ENCODE data around the gene DDB1.

Gene DDB1

GRCh38 chr11:61340979-61341378 is 8.1 kb upstream of the DDB1 start:
- no peak for TF ChIP-seq ZFX (IDR thresholded peaks at IDR 0.05)
- TF ChIP-seq, protein P1, sequence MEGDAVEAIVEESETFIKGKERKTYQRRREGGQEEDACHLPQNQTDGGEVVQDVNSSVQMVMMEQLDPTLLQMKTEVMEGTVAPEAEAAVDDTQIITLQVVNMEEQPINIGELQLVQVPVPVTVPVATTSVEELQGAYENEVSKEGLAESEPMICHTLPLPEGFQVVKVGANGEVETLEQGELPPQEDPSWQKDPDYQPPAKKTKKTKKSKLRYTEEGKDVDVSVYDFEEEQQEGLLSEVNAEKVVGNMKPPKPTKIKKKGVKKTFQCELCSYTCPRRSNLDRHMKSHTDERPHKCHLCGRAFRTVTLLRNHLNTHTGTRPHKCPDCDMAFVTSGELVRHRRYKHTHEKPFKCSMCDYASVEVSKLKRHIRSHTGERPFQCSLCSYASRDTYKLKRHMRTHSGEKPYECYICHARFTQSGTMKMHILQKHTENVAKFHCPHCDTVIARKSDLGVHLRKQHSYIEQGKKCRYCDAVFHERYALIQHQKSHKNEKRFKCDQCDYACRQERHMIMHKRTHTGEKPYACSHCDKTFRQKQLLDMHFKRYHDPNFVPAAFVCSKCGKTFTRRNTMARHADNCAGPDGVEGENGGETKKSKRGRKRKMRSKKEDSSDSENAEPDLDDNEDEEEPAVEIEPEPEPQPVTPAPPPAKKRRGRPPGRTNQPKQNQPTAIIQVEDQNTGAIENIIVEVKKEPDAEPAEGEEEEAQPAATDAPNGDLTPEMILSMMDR (conservative IDR thresholded peaks at IDR 0.05): no peak
- no peak overlapping the region for H3K27ac ChIP-seq

DNA sequence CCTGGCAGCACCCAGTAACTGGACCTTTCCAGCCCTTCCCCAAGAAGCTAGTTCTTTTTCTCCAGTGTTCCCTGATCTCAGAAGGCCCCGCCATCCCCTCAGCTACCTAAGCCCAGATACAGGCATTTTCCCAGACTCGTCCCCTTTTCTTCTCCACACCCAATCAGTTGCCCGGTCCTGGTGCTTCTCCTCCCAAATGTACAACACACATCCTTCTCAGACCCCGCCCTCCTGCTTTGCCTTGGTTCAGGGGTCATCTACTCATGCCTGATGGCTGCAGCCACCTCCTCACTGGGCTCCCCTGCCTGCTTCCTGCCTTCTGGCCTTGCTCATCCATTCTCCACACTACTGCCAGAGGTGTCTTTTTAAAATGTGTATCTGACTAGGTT is 6.6 kb upstream of the DDB1 start:
- TF ChIP-seq, protein P1 (conservative IDR thresholded peaks at IDR 0.05): no peak
- no peak for TF ChIP-seq ZFX (IDR thresholded peaks at IDR 0.05)
- H3K27ac ChIP-seq: no peak overlapping the region

- TF ChIP-seq, protein P1 (conservative IDR thresholded peaks at IDR 0.05): no peak
- TF ChIP-seq ZFX (IDR thresholded peaks at IDR 0.05): no peak
- H3K27ac ChIP-seq: no peak overlapping the region
Observed at GRCh38 chr11:61338783-61339489, 6.0 kb upstream of the DDB1 start.

GRCh38 chr11:61337706-61338470 is 5.0 kb upstream of the DDB1 start:
- H3K27ac ChIP-seq: no peak overlapping the region
- TF ChIP-seq ZFX (IDR thresholded peaks at IDR 0.05): no peak
- TF ChIP-seq, protein P1 (conservative IDR thresholded peaks at IDR 0.05): no peak

GRCh38 chr11:61336171-61336935 is 3.4 kb upstream of the DDB1 start:
- peak overlapping the region; percentile 35 for H3K27ac ChIP-seq
- TF ChIP-seq, protein P1 (conservative IDR thresholded peaks at IDR 0.05): peak; percentile 98
- no peak for TF ChIP-seq ZFX (IDR thresholded peaks at IDR 0.05)

DNA sequence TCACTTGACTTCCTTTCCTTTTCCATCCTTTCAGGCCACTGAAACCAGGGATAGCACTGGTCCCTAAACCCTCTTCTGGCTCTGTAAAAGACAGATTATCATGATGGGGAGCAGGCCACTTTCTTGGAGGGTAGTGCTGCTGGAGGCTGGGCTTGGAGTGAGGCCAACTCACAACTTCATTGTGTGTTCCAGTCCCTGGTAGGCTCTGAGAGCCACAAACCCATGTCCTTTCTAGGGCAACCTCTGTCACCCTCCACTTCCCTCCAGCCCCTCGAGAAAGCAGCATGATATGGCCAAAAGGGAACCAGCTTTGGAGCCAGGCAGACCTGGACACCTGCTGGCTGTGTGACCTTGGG is 2.4 kb upstream of the DDB1 start:
- no peak for TF ChIP-seq ZFX (IDR thresholded peaks at IDR 0.05)
- TF ChIP-seq, protein P1 (conservative IDR thresholded peaks at IDR 0.05): no peak
- H3K27ac ChIP-seq: peak overlapping the region; percentile 35
